ENCODE results near the gene AHNAK.
"Not testable (repeated sequence)": the region's sequence is repeated elsewhere in the genome, so short reads cannot be mapped to it uniquely, and the experiment has no call there.

AHNAK gene

GRCh38 chr11:62574363-62575071 lies 27.9 kb upstream of the AHNAK start:
- in situ Hi-C loops (cut with MboI; ENCODE audit: low pct_unique_long_range_greater_than_20kb, low sequenced_read_pairs): no loop called here
- DNase-seq: peak; percentile 65

DNA sequence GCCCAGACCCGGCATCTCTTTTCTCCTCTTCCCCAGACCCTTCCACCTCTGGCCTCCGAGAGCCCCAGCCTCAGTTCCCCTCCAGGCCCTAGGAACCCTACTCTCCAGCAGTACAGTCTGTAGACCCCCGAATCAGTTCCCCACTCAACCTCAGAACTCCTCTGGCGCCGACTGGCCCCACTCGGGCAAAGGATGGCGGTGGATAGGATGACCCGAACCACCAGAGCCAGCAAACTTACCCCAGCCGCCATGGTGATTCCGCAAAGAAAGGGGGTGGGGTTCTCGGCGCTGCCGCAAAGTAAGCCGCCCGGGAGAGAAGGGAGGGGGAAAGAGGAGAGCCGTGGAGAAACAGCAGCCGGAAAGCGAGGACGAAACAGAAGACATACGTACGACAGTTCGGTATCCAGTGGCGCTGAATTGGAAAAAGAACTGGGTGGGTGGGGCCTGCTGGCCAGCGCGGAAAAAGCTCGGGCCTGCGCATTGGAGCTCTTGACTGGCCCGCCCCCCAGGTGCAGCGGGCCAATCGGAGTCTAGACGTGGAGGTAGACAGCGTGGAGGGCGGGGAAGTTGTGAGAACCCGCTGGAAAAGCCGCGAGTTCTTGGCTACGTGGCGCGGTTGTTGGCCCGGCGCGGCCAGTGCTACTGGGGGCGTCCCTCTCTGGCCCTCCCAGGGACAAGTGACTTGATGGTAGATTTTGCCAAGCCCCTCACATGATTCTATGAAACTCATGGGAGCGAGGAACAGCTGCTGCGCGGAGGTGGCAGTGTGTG lies 27.2 kb upstream of the AHNAK start, which contains the start of gene EEF1G:
EEF1G (minus strand) TSS at position 300 of the 771 bp plus-strand sequence; CDS start at position 251, 49 bp downstream.
- peak; percentile 100 for DNase-seq

GRCh38 chr11:62573006-62573591 lies 26.5 kb upstream of the AHNAK start:
- in situ Hi-C loops (cut with MboI; ENCODE audit: low pct_unique_long_range_greater_than_20kb, low sequenced_read_pairs): no loop called here

More for the DNA sequence above, 27.2 kb upstream of the AHNAK start, which contains the start of gene EEF1G:
- in situ Hi-C loops (cut with MboI; ENCODE audit: low pct_unique_long_range_greater_than_20kb, low sequenced_read_pairs): no loop called here

GRCh38 chr11:62572431-62572830 lies 25.8 kb upstream of the AHNAK start:
- DNase-seq: no peak
- in situ Hi-C loops (cut with MboI; ENCODE audit: low pct_unique_long_range_greater_than_20kb, low sequenced_read_pairs): no loop called here

More at GRCh38 chr11:62573006-62573591, 26.5 kb upstream of the AHNAK start:
- peak; percentile 30 for DNase-seq

- in situ Hi-C loops (cut with MboI; ENCODE audit: low pct_unique_long_range_greater_than_20kb, low sequenced_read_pairs); DNase-seq: not testable (repeated sequence)
Measured at GRCh38 chr11:62571493-62571892, 24.9 kb upstream of the AHNAK start.

GRCh38 chr11:62570903-62571302 lies 24.3 kb upstream of the AHNAK start:
- in situ Hi-C loops (cut with MboI; ENCODE audit: low pct_unique_long_range_greater_than_20kb, low sequenced_read_pairs); DNase-seq: not testable (repeated sequence)

GRCh38 chr11:62569611-62570010 lies 23.0 kb upstream of the AHNAK start:
- in situ Hi-C loops (cut with MboI; ENCODE audit: low pct_unique_long_range_greater_than_20kb, low sequenced_read_pairs): no loop called here
- DNase-seq: no peak

GRCh38 chr11:62567018-62567633 lies 20.5 kb upstream of the AHNAK start:
- DNase-seq: no peak
- in situ Hi-C loops (cut with MboI; ENCODE audit: low pct_unique_long_range_greater_than_20kb, low sequenced_read_pairs): no loop called here

DNA sequence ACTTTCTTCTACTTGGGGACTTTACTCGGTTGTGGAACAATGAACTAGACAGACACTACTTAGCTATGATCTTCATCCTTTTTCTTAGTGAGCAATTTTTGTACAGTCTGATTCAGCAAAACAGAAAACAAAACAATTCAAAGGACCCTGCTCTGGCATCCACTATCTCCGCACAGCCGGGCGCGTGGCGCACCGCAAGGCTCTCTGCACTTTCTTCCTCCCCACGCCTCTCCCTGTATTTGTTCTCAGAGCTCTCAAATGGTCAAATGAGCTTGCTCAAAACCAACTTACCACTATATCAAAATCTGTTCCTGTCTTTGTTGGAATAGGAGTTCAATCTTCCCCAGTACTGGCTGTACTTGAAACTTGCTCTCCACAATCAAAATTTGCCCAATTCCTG lies 19.6 kb upstream of the AHNAK start:
- in situ Hi-C loops (cut with MboI; ENCODE audit: low pct_unique_long_range_greater_than_20kb, low sequenced_read_pairs): no loop called here
- DNase-seq: no peak

GRCh38 chr11:62565100-62565802 lies 18.6 kb upstream of the AHNAK start:
- in situ Hi-C loops (cut with MboI; ENCODE audit: low pct_unique_long_range_greater_than_20kb, low sequenced_read_pairs): no loop called here

DNA sequence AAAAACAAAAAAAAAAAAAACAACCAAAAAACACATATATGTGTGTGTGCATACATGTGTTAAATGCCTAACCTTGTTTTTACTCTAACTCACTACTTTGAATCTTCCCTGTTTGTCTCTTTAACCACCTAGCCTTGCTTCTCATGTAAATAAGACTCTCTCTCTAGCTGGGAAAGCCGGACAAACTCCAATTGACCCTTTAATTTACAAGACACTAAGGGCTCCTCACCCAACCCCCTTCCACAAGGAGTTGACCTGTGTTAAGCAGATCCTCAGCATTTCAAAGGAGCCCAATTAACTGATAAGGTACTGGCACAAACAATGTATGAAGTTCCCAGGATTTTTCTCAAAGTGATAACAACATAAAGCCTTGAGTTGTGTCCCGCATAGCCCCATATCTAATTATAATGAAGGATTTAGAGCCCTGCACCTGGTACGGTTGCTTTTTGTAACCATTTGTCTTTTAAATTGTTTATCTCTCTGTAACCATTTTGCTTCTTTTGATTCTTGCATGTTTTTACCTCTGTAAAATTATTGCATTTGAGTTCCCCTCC lies 15.1 kb upstream of the AHNAK start:
- DNase-seq; in situ Hi-C loops (cut with MboI; ENCODE audit: low pct_unique_long_range_greater_than_20kb, low sequenced_read_pairs): not testable (repeated sequence)

More at GRCh38 chr11:62565100-62565802, 18.6 kb upstream of the AHNAK start:
- DNase-seq: no peak

- peak; percentile 93 for DNase-seq
- in situ Hi-C loops (cut with MboI; ENCODE audit: low pct_unique_long_range_greater_than_20kb, low sequenced_read_pairs): no loop called here
Measured at GRCh38 chr11:62560566-62561103, 14.0 kb upstream of the AHNAK start.

DNA sequence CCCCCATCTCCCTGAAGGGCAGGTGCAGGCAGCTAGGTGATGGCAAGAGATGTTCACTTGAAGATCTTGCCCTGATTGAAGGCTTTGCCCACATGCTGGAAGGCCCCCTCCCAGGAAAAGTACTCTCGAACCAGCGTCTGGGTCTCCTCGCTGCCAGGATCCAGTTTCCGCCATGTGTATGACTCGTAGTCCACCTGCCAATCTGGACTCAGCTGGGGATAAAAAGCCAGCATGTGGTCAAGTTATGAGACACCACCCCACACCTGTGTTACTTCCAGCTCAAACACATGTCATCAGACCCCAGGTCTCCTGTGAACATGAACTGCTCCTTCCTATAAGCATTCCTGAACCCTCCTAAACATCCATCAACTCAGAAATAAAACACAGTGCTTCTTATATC lies 13.0 kb upstream of the AHNAK start:
- in situ Hi-C loops (cut with MboI; ENCODE audit: low pct_unique_long_range_greater_than_20kb, low sequenced_read_pairs); DNase-seq: not testable (repeated sequence)

- DNase-seq: no peak
- in situ Hi-C loops (cut with MboI; ENCODE audit: low pct_unique_long_range_greater_than_20kb, low sequenced_read_pairs): no loop called here
Measured at GRCh38 chr11:62559204-62559603, 12.6 kb upstream of the AHNAK start.

- in situ Hi-C loops (cut with MboI; ENCODE audit: low pct_unique_long_range_greater_than_20kb, low sequenced_read_pairs): no loop called here
- no peak for DNase-seq
Measured at GRCh38 chr11:62558669-62559068, 12.1 kb upstream of the AHNAK start.

DNA sequence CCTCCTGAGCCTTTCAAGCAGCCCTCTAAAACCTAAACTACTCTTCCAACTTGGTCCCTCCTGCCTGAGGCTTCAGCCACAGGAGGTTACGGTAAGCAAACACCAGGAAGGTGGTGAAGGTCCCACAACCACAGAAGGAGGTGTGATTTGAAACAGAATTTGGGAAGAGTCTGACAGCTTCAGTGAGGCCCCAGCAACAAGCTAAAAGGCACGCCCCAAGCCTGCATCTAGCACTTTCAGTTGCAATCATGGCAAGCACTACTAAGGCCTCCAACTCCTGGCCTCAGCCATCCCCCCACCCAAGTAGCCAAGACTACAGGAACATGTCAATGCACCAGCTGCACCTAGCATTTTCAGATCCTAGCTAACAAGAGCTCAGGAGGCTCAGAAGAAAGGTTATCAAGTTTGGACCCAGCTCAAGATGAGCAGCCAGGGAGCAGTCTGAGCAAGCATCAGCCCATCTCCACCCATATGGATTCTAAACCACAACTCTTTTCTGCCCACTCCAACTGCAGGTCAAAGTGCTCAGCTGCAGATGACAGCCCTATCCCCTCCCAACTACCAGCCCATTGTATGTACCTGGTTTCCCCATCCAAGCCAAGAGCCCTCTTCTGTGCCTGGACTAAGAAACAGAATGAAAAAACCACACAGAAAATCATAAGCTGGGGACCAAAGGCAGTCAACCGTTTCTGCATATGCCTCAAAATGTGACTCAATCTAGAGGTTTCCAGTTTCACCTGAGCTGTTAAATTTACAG lies 10.4 kb upstream of the AHNAK start:
- DNase-seq: no peak
- in situ Hi-C loops (cut with MboI; ENCODE audit: low pct_unique_long_range_greater_than_20kb, low sequenced_read_pairs): no loop called here

GRCh38 chr11:62556108-62556874 lies 9.7 kb upstream of the AHNAK start:
- DNase-seq: peak; percentile 99
- in situ Hi-C loops (cut with MboI; ENCODE audit: low pct_unique_long_range_greater_than_20kb, low sequenced_read_pairs): no loop called here

Data from KBM-7 (cell line).